Measurements from ENCODE around the gene LSM2.
"Not testable (repeated sequence)": the region's sequence is repeated elsewhere in the genome, so short reads cannot be mapped to it uniquely, and the experiment has no call there.

LSM2 gene

GRCh38 chr6:31826793-31827285, 20.1 kb upstream of the LSM2 start:
- peak overlapping the region; percentile 60 for H3K4me3 ChIP-seq (ENCODE audit: low read depth, low read length)
- DNase-seq (ENCODE audit: low read depth) = no peak
- TF ChIP-seq CTCF (IDR thresholded peaks at IDR 0.05; ENCODE audit: control insufficient read depth, extremely low read depth, insufficient read depth) = no peak

- H3K4me3 ChIP-seq (ENCODE audit: low read depth, low read length) = peak overlapping the region; percentile 38
- no peak for DNase-seq (ENCODE audit: low read depth)
- no peak for TF ChIP-seq CTCF (IDR thresholded peaks at IDR 0.05; ENCODE audit: control insufficient read depth, extremely low read depth, insufficient read depth)
Measured at GRCh38 chr6:31825553-31825952, 18.8 kb upstream of the LSM2 start.

- not testable (repeated sequence) for H3K4me3 ChIP-seq (ENCODE audit: low read depth, low read length); DNase-seq (ENCODE audit: low read depth)
Measured at GRCh38 chr6:31823592-31824196, 16.9 kb upstream of the LSM2 start.

- TF ChIP-seq CTCF (IDR thresholded peaks at IDR 0.05; ENCODE audit: control insufficient read depth, extremely low read depth, insufficient read depth) = no peak
- peak; percentile 47 for DNase-seq (ENCODE audit: low read depth)
- H3K4me3 ChIP-seq (ENCODE audit: low read depth, low read length) = peak overlapping the region; percentile 70
Measured at GRCh38 chr6:31822036-31822821, 15.5 kb upstream of the LSM2 start.

- TF ChIP-seq CTCF (IDR thresholded peaks at IDR 0.05; ENCODE audit: control insufficient read depth, extremely low read depth, insufficient read depth) = no peak
- DNase-seq (ENCODE audit: low read depth) = no peak
Measured at GRCh38 chr6:31821301-31822035, 14.7 kb upstream of the LSM2 start.

GRCh38 chr6:31820399-31820798, 13.6 kb upstream of the LSM2 start:
- H3K4me3 ChIP-seq (ENCODE audit: low read depth, low read length); DNase-seq (ENCODE audit: low read depth): not testable (repeated sequence)

More at GRCh38 chr6:31821301-31822035, 14.7 kb upstream of the LSM2 start:
- H3K4me3 ChIP-seq (ENCODE audit: low read depth, low read length) = peak overlapping the region; percentile 70

DNA sequence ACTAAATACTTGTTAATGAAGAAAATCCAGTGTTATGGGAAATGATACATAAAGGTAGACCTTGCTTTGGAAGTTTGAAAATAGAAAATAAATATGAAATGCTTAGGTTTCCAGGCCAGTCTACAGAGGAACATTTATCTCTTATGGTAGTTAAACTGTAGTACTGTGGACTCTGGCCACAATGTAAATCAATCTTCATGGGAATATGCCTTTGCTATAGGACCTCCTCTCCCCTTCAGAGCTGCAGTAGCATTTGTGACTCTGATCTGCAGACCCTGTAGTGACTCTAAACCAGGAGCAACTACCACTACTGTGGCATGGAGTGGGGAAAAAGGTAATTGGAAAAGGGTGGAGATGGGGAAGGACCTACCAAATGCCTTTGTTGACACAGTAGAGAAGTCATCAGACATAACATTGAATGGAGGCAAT, 13.1 kb upstream of the LSM2 start:
- H3K4me3 ChIP-seq (ENCODE audit: low read depth, low read length) = no peak overlapping the region
- no peak for DNase-seq (ENCODE audit: low read depth)
- no peak for TF ChIP-seq CTCF (IDR thresholded peaks at IDR 0.05; ENCODE audit: control insufficient read depth, extremely low read depth, insufficient read depth)

DNA sequence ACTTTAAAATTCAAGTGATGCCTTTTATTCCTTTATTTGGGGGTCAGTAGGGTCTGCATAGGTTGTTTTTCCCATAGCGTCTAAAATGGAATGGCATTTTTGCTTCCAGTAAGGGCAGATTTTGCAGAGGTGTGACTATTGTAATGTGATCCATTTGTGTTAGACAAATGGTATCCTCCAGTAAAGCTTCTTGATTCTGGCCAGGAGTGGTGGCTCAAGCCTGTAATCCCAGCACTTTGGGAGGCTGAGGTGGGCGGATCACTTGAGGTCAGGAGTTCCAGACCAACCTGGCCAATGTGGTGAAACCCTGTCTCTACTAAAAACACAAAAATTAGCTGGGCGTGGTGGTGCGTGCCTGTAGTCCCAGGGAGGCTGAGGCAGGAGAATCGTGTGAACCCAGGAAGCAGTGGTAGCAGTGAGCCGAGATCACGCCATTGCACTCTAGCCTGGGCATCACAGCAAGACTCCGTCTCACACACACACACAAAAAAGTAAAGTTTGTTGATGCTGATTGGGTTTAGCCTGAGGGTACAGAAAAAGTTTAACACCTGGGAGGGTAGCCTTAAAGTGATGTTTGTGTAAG, 11.3 kb upstream of the LSM2 start:
- not testable (repeated sequence) for DNase-seq (ENCODE audit: low read depth); H3K4me3 ChIP-seq (ENCODE audit: low read depth, low read length)

GRCh38 chr6:31817133-31817928, 10.6 kb upstream of the LSM2 start:
- not testable (repeated sequence) for DNase-seq (ENCODE audit: low read depth)

More at GRCh38 chr6:31817133-31817928, 10.6 kb upstream of the LSM2 start:
- not testable (repeated sequence) for H3K4me3 ChIP-seq (ENCODE audit: low read depth, low read length)

All from LNCaP clone FGC (cell line).